Stimulated activated effector memory CD8-positive, alpha-beta T cell treated with anti-CD3 and anti-CD28 coated beads, Interleukin-12 subunit alpha, Interleukin-12 subunit beta, amount 100 ng/mL, for 72 hours (primary cell): ENCODE measurements around the gene PDE7B.
"Not testable (repeated sequence)": the region's sequence is repeated elsewhere in the genome, so short reads cannot be mapped to it uniquely, and the experiment has no call there.

Experiments
- ATAC-seq: fragments of 150-1000 bp; cut with Tn5 transposase; 2 replicates; pipeline ENCODE4 v1.10.0; 2021
- DNase-seq, 2 donors: peaks; one replicate each; pipeline ENCODE4 v3.0.0; 2021 to 2022; ENCODE audit warnings: low spot score in 2 of 2
- H3K27ac Mint-ChIP-seq: one replicate; pipeline ENCODE4 v1.8.0; 2022; ENCODE audit warnings: mild to moderate bottlenecking, mixed read lengths
- H3K36me3 Mint-ChIP-seq: one replicate; pipeline ENCODE4 v1.8.0; 2022; ENCODE audit warnings: mild to moderate bottlenecking, mixed read lengths
- H3K4me1 Mint-ChIP-seq: one replicate; pipeline ENCODE4 v1.8.0; 2022; ENCODE audit warnings: mixed read lengths
- H3K4me3 Mint-ChIP-seq: one replicate; pipeline ENCODE4 v1.8.0; 2022; ENCODE audit warnings: mild to moderate bottlenecking, mixed read lengths
- H3K9me3 Mint-ChIP-seq: one replicate; pipeline ENCODE4 v1.8.0; 2022; ENCODE audit warnings: mixed read lengths

The PDE7B gene

GRCh38 chr6:136086686-136087085 lies 235.2 kb downstream of the PDE7B start:
- DNase-seq (no peak), ATAC-seq (no peak)
- Mint-ChIP-seq H3K27ac (no peak overlapping the region), H3K9me3 (no peaks in the 10 kb centered on the region), H3K4me1 (no peaks in the 10 kb centered on the region), H3K4me3 (no peak overlapping the region), H3K36me3 (no peaks in the 10 kb centered on the region)

DNA sequence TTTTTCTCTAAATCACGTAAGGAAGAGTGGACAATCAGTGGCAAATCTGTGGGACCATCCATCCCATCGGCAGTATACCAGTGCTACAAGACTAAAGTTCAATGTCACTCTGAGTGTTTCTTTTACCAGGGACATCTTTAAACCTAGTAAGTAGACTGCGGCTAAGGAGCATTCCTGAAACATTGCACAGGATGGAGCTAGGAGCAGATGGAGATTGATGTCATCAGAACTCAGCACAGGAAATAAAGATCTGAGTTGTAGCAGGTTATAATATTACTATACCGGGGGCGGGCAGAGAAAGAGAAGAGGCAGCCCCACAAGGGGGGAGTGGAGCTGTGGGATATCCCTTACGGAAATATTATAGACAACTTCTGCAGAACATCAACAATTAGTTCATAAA lies 236.5 kb downstream of the PDE7B start:
- no peak for ATAC-seq
- no peaks in the 10 kb centered on the region for H3K4me1 Mint-ChIP-seq
- no peak overlapping the region for H3K4me3 Mint-ChIP-seq
- H3K36me3 Mint-ChIP-seq: no peaks in the 10 kb centered on the region
- H3K27ac Mint-ChIP-seq: no peak overlapping the region
- H3K9me3 Mint-ChIP-seq: no peaks in the 10 kb centered on the region
- DNase-seq: no peak

DNA sequence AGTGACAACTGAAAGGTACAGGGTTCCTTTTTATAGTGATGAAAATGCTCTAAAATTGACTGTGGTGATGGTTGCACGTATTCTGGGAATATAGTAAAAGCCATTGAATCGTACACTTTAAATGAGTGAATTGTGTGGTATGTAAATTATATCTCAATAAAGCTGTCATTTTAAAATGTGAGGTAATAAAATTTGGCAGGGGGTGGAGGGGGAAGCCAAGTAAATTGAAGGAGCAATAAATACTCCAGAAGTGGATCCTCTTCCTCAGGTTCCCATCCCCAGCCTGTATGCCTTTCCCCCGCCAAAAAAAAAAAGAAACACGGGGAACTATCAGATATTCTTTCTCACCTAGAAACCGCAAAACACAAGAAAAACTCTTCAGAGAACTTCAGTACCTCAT lies 237.2 kb downstream of the PDE7B start:
- Mint-ChIP-seq H3K36me3 (no peaks in the 10 kb centered on the region), H3K27ac (no peak overlapping the region), H3K4me3 (no peak overlapping the region), H3K9me3 (no peaks in the 10 kb centered on the region), H3K4me1 (no peaks in the 10 kb centered on the region)
- no peak for ATAC-seq
- DNase-seq: no peak

DNA sequence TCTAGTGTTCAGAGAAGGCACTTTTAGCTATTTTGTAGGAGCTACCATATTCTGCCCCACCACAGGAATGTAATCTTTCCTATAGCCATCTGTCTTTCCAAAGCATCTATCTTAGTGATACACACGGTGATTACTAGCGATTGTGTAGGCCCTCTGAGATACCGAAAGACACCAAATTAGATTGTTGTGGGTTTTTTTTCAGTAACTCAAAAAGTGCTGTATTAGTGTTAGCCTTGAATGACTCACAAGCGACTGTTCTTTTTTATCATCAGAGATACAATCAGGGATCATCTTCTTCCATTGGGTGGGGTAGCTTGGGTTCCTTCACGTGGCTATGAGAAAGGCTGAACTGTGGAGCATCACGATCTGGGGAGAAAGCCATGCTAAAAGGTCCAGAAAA lies 238.4 kb downstream of the PDE7B start:
- Mint-ChIP-seq H3K4me1 (no peaks in the 10 kb centered on the region), H3K27ac (no peak overlapping the region), H3K36me3 (no peaks in the 10 kb centered on the region), H3K9me3 (peaks cover 5% of the 10 kb centered on the region), H3K4me3 (no peak overlapping the region)
- DNase-seq: no peak
- ATAC-seq: no peak

DNA sequence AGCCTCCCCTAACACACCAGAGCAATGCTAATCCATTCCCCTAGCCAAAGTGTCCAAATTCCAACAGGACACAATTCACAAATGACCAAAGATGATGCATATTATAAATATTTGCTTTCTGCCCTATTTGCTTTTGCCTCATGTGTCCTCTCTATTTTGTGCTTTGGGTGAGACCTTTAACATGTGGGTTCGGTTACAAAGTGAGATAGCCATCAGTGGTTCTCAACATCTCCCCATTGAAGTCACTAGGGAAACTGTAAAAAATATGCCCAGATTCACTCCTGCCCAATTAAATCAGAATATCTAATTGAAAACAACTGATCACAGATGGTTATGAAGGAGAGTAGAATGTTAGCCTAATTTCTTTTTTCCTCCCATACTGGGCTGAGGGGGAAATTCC lies 239.4 kb downstream of the PDE7B start:
- no peaks in the 10 kb centered on the region for H3K36me3 Mint-ChIP-seq
- no peak for DNase-seq
- no peak overlapping the region for H3K4me3 Mint-ChIP-seq
- no peak overlapping the region for H3K27ac Mint-ChIP-seq
- no peak for ATAC-seq
- peaks cover 5% of the 10 kb centered on the region for H3K9me3 Mint-ChIP-seq
- no peaks in the 10 kb centered on the region for H3K4me1 Mint-ChIP-seq

GRCh38 chr6:136092897-136093296 lies 241.4 kb downstream of the PDE7B start:
- H3K9me3 Mint-ChIP-seq: peaks cover 5% of the 10 kb centered on the region
- H3K4me1 Mint-ChIP-seq: no peaks in the 10 kb centered on the region
- H3K36me3 Mint-ChIP-seq: no peaks in the 10 kb centered on the region
- DNase-seq: no peak
- H3K4me3 Mint-ChIP-seq: no peak overlapping the region
- H3K27ac Mint-ChIP-seq: no peak overlapping the region
- no peak for ATAC-seq

DNA sequence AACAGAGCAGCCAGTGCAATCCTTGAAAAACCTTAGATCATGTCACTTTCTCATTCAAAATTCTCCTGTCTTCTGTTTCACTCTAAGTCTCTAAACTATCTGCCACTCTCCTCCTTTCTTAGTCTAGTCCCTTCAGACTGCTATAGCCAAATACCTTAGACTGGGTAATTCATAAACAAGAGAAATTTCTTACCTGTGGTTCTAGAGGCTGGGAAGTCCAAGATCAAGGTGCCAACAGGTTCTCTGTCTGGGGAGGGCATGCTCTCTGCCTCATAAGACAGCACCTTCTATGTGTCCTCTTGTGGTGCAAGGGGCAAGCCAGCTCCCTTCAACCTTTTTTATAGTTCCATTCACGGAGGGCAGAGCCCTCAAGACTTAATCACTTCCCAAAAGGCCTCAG lies 242.3 kb downstream of the PDE7B start:
- DNase-seq (no peak), ATAC-seq (peak; percentile 13)
- H3K36me3 Mint-ChIP-seq: no peaks in the 10 kb centered on the region
- H3K4me1 Mint-ChIP-seq: no peaks in the 10 kb centered on the region
- peaks cover 5% of the 10 kb centered on the region for H3K9me3 Mint-ChIP-seq
- no peak overlapping the region for H3K4me3 Mint-ChIP-seq
- no peak overlapping the region for H3K27ac Mint-ChIP-seq

GRCh38 chr6:136094812-136095211 lies 243.3 kb downstream of the PDE7B start:
- DNase-seq (no peak), ATAC-seq (no peak)
- Mint-ChIP-seq H3K36me3 (no peaks in the 10 kb centered on the region), H3K4me1 (no peaks in the 10 kb centered on the region), H3K4me3 (no peak overlapping the region), H3K27ac (no peak overlapping the region), H3K9me3 (peaks cover 5% of the 10 kb centered on the region)

- no peaks in the 10 kb centered on the region for H3K36me3 Mint-ChIP-seq
- ATAC-seq: no peak
- no peak overlapping the region for H3K4me3 Mint-ChIP-seq
- H3K4me1 Mint-ChIP-seq: no peaks in the 10 kb centered on the region
- no peak for DNase-seq
- peaks cover 5% of the 10 kb centered on the region for H3K9me3 Mint-ChIP-seq
- no peak overlapping the region for H3K27ac Mint-ChIP-seq
Measured at GRCh38 chr6:136095986-136096385, 244.5 kb downstream of the PDE7B start.

- H3K9me3 Mint-ChIP-seq: no peaks in the 10 kb centered on the region
- no peak overlapping the region for H3K27ac Mint-ChIP-seq
- ATAC-seq: no peak
- no peaks in the 10 kb centered on the region for H3K4me1 Mint-ChIP-seq
- DNase-seq: no peak
- no peak overlapping the region for H3K4me3 Mint-ChIP-seq
- H3K36me3 Mint-ChIP-seq: no peaks in the 10 kb centered on the region
Measured at GRCh38 chr6:136102991-136103688, 251.6 kb downstream of the PDE7B start.

- ATAC-seq: no peak
- Mint-ChIP-seq H3K36me3 (no peaks in the 10 kb centered on the region), H3K27ac (no peak overlapping the region), H3K4me1 (no peaks in the 10 kb centered on the region), H3K4me3 (no peak overlapping the region), H3K9me3 (no peaks in the 10 kb centered on the region)
- no peak for DNase-seq
Measured at GRCh38 chr6:136103763-136104311, 252.3 kb downstream of the PDE7B start.

- H3K4me3 Mint-ChIP-seq: no peak overlapping the region
- H3K36me3 Mint-ChIP-seq: no peaks in the 10 kb centered on the region
- H3K9me3 Mint-ChIP-seq: no peaks in the 10 kb centered on the region
- DNase-seq (no peak), ATAC-seq (no peak)
- H3K27ac Mint-ChIP-seq: no peak overlapping the region
- H3K4me1 Mint-ChIP-seq: no peaks in the 10 kb centered on the region
Measured at GRCh38 chr6:136104556-136104955, 253.1 kb downstream of the PDE7B start.

DNA sequence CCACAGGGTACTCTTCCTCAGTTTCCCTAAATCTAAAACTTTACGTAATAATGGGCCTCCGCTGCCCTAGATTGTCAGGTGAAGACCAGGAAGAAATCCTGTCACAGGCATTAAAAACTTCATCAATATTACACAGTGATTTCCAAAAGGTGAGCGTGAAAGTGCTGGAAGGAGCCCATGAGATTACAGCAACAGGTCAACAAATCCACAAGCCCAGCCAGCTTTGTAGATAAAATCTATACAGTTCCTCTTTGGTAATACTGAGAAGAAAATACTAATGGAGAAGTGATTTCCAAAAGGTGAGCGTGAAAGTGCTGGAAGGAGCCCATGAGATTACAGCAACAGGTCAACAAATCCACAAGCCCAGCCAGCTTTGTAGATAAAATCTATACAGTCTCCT lies 254.3 kb downstream of the PDE7B start:
- H3K9me3 Mint-ChIP-seq, ATAC-seq, H3K4me3 Mint-ChIP-seq, H3K27ac Mint-ChIP-seq, H3K4me1 Mint-ChIP-seq, H3K36me3 Mint-ChIP-seq, DNase-seq: not testable (repeated sequence)

- no peaks in the 10 kb centered on the region for H3K9me3 Mint-ChIP-seq
- no peaks in the 10 kb centered on the region for H3K36me3 Mint-ChIP-seq
- DNase-seq (no peak), ATAC-seq (no peak)
- no peak overlapping the region for H3K27ac Mint-ChIP-seq
- no peaks in the 10 kb centered on the region for H3K4me1 Mint-ChIP-seq
- H3K4me3 Mint-ChIP-seq: no peak overlapping the region
Measured at GRCh38 chr6:136108361-136108945, 257.0 kb downstream of the PDE7B start.

DNA sequence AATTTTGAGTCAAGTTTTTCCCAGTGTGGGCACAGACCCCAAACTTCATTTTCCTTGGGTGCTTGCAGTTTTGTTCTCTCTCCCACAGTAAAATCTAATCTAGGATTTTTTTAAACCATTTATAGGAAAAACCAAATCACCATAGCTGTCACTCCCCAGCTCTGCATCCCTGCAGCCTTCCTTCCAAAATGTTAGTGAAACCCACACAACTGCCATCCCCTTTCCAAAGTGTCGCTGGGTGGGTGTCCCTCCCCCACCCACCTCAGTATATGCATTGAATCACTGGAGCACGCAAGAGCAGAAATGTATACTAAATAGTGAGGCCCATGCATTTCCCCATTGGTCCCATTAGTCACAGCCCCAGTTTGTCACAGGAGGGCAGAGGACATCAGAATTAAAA lies 260.3 kb downstream of the PDE7B start:
- H3K4me3 Mint-ChIP-seq: no peak overlapping the region
- H3K36me3 Mint-ChIP-seq: no peaks in the 10 kb centered on the region
- H3K9me3 Mint-ChIP-seq: no peaks in the 10 kb centered on the region
- ATAC-seq: no peak
- no peak overlapping the region for H3K27ac Mint-ChIP-seq
- H3K4me1 Mint-ChIP-seq: no peaks in the 10 kb centered on the region
- no peak for DNase-seq

GRCh38 chr6:136112262-136112661 lies 260.8 kb downstream of the PDE7B start:
- Mint-ChIP-seq H3K4me3 (no peak overlapping the region), H3K36me3 (no peaks in the 10 kb centered on the region), H3K4me1 (no peaks in the 10 kb centered on the region), H3K27ac (no peak overlapping the region), H3K9me3 (no peaks in the 10 kb centered on the region)
- ATAC-seq (no peak), DNase-seq (no peak)
